ENCODE results near the gene SPATA31D3. TPM values are rescaled to one million over a fixed set of nuclear protein-coding genes. Genes with fewer than 3 reads are reported as not detected.

The SPATA31D3 gene
- total RNA-seq, result not detected in 2 replicates

GRCh38 chr9:81943393-81943792 lies at the start of gene SPATA31D3:
TSS of gene SPATA31D3 (plus strand) at chr9:81943500. CDS start at chr9:81943586, 86 bp downstream.

DNA sequence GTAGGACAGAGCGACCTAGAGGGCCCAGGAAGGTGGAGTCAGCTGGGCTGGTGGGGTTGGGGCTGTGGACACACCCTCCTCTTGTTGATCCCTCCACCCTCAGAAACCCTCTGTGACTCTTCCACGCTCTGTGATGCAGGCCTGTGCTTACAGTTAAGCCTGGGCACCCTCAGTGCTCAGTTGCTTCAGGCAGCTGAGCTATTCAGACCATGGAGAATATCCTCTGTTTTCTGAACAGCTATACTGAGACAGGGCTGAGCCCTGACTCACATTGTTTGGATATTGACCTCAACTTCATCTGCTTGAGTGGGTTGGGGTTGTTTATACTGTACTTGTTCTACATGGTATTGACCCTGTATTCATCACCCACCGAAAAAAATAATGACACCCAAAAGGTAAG lies 15.0 kb upstream of the SPATA31D3 start, which contains the start of gene SPATA31D4:
TSS of gene SPATA31D4 (plus strand) at position 124 of the 400 bp plus-strand sequence. CDS start at position 210, 86 bp downstream.

DNA sequence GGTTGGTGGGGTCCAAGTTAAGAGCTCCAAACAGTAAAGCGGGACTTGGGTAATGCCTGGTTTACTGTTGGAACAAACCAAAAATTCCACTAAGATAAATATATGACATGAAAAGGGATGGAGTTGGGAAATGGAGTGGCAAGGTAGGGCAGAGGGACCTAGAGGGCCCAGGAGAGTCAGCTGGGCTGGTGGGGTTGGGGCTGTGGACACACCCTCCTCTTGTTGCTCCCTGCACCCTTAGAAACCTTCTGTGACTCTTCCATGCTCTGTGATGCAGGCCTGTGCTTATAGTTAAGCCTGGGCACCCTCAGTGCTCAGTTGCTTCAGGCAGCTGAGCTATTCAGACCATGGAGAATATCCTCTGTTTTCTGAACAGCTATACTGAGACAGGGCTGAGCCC lies 45.2 kb downstream of the SPATA31D3 start, which contains the start of gene SPATA31D1:
TSS of gene SPATA31D1 (plus strand) at position 301 of the 400 bp plus-strand sequence. CDS start at position 348, 47 bp downstream.

Other genes starting within 250 kb of the SPATA31D3 start
- not detected in 2 replicates for gene SPATA31D4, start 15.1 kb upstream of the SPATA31D3 start, total RNA-seq
- not detected in 2 replicates for gene SPATA31D1, start 45.3 kb downstream of the SPATA31D3 start, total RNA-seq

Data from smooth muscle cell of trachea (primary cell).